ENCODE data around the gene DCN.

The DCN gene

GRCh38 chr12:91140026-91140931 lies 42.3 kb downstream of the DCN start:
- in situ Hi-C loops (cut with MboI; ENCODE audit: low sequenced_read_pairs) = no loop called here

- in situ Hi-C loops (cut with MboI; ENCODE audit: low sequenced_read_pairs) = no loop called here
These were observed 43.3 kb downstream of the DCN start for GRCh38 chr12:91139286-91139685.

GRCh38 chr12:91138337-91138920 lies 44.2 kb downstream of the DCN start:
- in situ Hi-C loops (cut with MboI; ENCODE audit: low sequenced_read_pairs) = no loop called here

GRCh38 chr12:91133871-91134270 lies 48.7 kb downstream of the DCN start:
- in situ Hi-C loops (cut with MboI; ENCODE audit: low sequenced_read_pairs) = no loop called here

GRCh38 chr12:91129662-91130362 lies 52.8 kb downstream of the DCN start:
- in situ Hi-C loops (cut with MboI; ENCODE audit: low sequenced_read_pairs) = no loop called here

- in situ Hi-C loops (cut with MboI; ENCODE audit: low sequenced_read_pairs) = no loop called here
These were observed 54.9 kb downstream of the DCN start for GRCh38 chr12:91127751-91128150.

GRCh38 chr12:91127306-91127705 lies 55.3 kb downstream of the DCN start:
- in situ Hi-C loops (cut with MboI; ENCODE audit: low sequenced_read_pairs) = no loop called here

- in situ Hi-C loops (cut with MboI; ENCODE audit: low sequenced_read_pairs) = no loop called here
These were observed 56.1 kb downstream of the DCN start for GRCh38 chr12:91126516-91126915.

GRCh38 chr12:91123236-91123916 lies 59.2 kb downstream of the DCN start:
- in situ Hi-C loops (cut with MboI; ENCODE audit: low sequenced_read_pairs) = no loop called here

GRCh38 chr12:91120781-91121180 lies 61.8 kb downstream of the DCN start:
- in situ Hi-C loops (cut with MboI; ENCODE audit: low sequenced_read_pairs) = no loop called here

GRCh38 chr12:91119089-91119488 lies 63.5 kb downstream of the DCN start:
- in situ Hi-C loops (cut with MboI; ENCODE audit: low sequenced_read_pairs) = no loop called here

GRCh38 chr12:91113621-91114020 lies 69.0 kb downstream of the DCN start:
- in situ Hi-C loops (cut with MboI; ENCODE audit: low sequenced_read_pairs) = no loop called here

GRCh38 chr12:91111366-91112325 lies 71.0 kb downstream of the DCN start, which contains the start of gene LUM:
Gene LUM, minus strand, starts transcription at chr12:91111494. Its CDS starts 2,515 bp downstream, at chr12:91108979.
- in situ Hi-C loops (cut with MboI; ENCODE audit: low sequenced_read_pairs) = no loop called here

- in situ Hi-C loops (cut with MboI; ENCODE audit: low sequenced_read_pairs) = no loop called here
These were observed 72.2 kb downstream of the DCN start for GRCh38 chr12:91110311-91110924.

GRCh38 chr12:91109581-91110310 lies 72.9 kb downstream of the DCN start:
- in situ Hi-C loops (cut with MboI; ENCODE audit: low sequenced_read_pairs) = no loop called here

GRCh38 chr12:91109148-91109564 lies 73.5 kb downstream of the DCN start:
- in situ Hi-C loops (cut with MboI; ENCODE audit: low sequenced_read_pairs) = no loop called here

GRCh38 chr12:91108196-91108755 lies 74.3 kb downstream of the DCN start:
- in situ Hi-C loops (cut with MboI; ENCODE audit: low sequenced_read_pairs) = no loop called here

GRCh38 chr12:91106283-91106682 lies 76.3 kb downstream of the DCN start:
- in situ Hi-C loops (cut with MboI; ENCODE audit: low sequenced_read_pairs) = no loop called here
